22Rv1 (cell line): ENCODE measurements around the gene ADAMTSL2.

Experiments used
- CTCF ChIP-seq: fragments of 450-650 bp; IDR thresholded peaks from 2 replicates; pipeline ENCODE4 v1.5.1; 2017; ENCODE audit warnings: mild to moderate bottlenecking
- ZFX ChIP-seq: fragments of 450-650 bp; IDR thresholded peaks from 2 replicates; pipeline ENCODE4 v1.6.1; 2017; ENCODE audit warnings: antibody characterized with exemption, borderline replicate concordance

- TF ChIP-seq CTCF (no peak), ZFX (no peak)
Measured at GRCh38 chr9:133506653-133507038, 27.9 kb upstream of the ADAMTSL2 start.
